ENCODE results near the gene RNF207. TPM values are rescaled to one million over a fixed set of nuclear protein-coding genes. Genes with fewer than 3 reads are reported as not detected.

Gene RNF207
- polyA plus RNA-seq, 3 donors = 0.10 to 7.7 TPM; not detected in 1

DNA sequence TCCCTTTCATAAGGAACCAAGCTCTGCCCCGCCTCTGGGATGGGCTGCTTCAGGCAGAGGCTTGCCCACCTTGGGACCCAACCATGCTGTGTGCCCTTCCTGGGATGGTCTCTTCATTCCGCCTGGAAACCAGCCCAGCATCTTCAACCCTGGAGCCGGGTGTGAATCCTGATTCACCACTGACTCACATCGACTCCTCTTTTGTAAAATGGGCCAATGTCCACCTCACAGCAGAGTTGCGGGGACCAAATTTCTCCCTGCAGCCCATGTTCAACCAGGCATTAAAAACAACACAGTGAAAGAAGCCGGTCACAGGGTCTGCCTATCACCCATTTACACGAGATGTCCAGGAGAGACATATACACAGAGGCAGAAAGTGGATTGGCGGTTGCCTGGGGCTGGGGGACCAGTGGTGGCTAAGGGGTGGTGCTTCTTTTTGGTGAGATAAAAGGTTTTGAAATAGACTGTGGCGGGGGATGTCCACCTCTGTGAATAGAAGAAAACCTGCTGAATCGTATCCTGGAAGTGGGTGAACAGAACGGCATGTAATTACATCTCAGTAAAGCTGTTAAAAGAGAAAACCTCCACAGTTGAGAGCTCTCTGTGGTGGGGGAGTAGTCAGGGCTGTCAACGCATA, 61.9 kb downstream of the RNF207 start:
- Histone ChIP-seq H3K9me3 (replicated peaks in 1 of 2; ENCODE audit: control insufficient read depth in 1 of 2, insufficient read depth in 1 of 2, low read length in 2 of 2) (no peaks in the 10 kb centered on the region), H3K36me3 (replicated peaks in 1 of 2; ENCODE audit: control insufficient read depth in 1 of 2, insufficient read depth in 2 of 2, low read length in 2 of 2) (no peaks in the 10 kb centered on the region), H3K27ac (ENCODE audit: low read depth in 1 of 2, low read length in 2 of 2) (no peak overlapping the region), H2AFZ (ENCODE audit: insufficient read depth, low read depth, low read length, poor library complexity, severe bottlenecking) (no peak overlapping the region), H4K20me1 (ENCODE audit: insufficient read depth, low read length) (no peaks in the 10 kb centered on the region), H3K27me3 (ENCODE audit: control insufficient read depth in 2 of 2, insufficient read depth in 2 of 2, low read length in 2 of 2) (peaks cover 0 to 3% of the 10 kb centered on the region in 2 donors), H3K4me3 (replicated peaks in 1 of 3; ENCODE audit: low read depth in 2 of 3, low read length in 3 of 3) (no peak overlapping the region), H3K4me2 (replicated peaks; ENCODE audit: extremely low read depth, low read length, poor library complexity, severe bottlenecking) (no peak overlapping the region), H3K9ac (ENCODE audit: insufficient read depth, low read length, poor library complexity, severe bottlenecking) (no peak overlapping the region), H3K79me2 (ENCODE audit: insufficient read depth, low read length) (no peaks in the 10 kb centered on the region), H3K4me1 (ENCODE audit: control insufficient read depth in 1 of 2, insufficient read depth in 2 of 2, low read length in 2 of 2) (no peaks in the 10 kb centered on the region)
- DNase-seq = no peak
- Mint-ChIP-seq H3K9me3 (no peaks in the 10 kb centered on the region), H3K27ac (peak overlapping the region in 2 of 7 donors; percentile 12 to 29), H3K4me1 (no peaks in the 10 kb centered on the region), H3K4me3 (no peak overlapping the region), H3K27me3 (ENCODE audit: low read depth in 3 of 3) (peaks cover 0 to 9% (median 0%) of the 10 kb centered on the region in 3 donors), H3K36me3 (no peaks in the 10 kb centered on the region)
- WGBS (ENCODE audit: insufficient coverage) = 91% methylated on average over 6 of the region's 12 CpGs
- intact Hi-C loops (cut with micrococcal nuclease) = loop anchor here in 1 of 2 donors (5.0 kb wide), 1 partner anchor 51 kb away; no protein-coding TSS in a partner anchor
- TF ChIP-seq CTCF (IDR thresholded peaks at IDR 0.05) = no peak

- no peak for DNase-seq
- WGBS (ENCODE audit: insufficient coverage) = 92% methylated on average over 18 of the region's 21 CpGs
- no peaks in the 10 kb centered on the region for H3K9me3 ChIP-seq (replicated peaks in 1 of 2; ENCODE audit: control insufficient read depth in 1 of 2, insufficient read depth in 1 of 2, low read length in 2 of 2)
- no peak overlapping the region for H3K4me2 ChIP-seq (replicated peaks; ENCODE audit: extremely low read depth, low read length, poor library complexity, severe bottlenecking)
- no peaks in the 10 kb centered on the region for H3K4me1 Mint-ChIP-seq
- H4K20me1 ChIP-seq (ENCODE audit: insufficient read depth, low read length) = no peaks in the 10 kb centered on the region
- H3K36me3 ChIP-seq (replicated peaks in 1 of 2; ENCODE audit: control insufficient read depth in 1 of 2, insufficient read depth in 2 of 2, low read length in 2 of 2) = no peaks in the 10 kb centered on the region
- H3K4me3 ChIP-seq (replicated peaks in 1 of 3; ENCODE audit: low read depth in 2 of 3, low read length in 3 of 3) = no peak overlapping the region
- H3K27ac ChIP-seq (ENCODE audit: low read depth in 1 of 2, low read length in 2 of 2) = no peak overlapping the region
- no peak overlapping the region for H3K27ac Mint-ChIP-seq
- H3K4me3 Mint-ChIP-seq = no peak overlapping the region
- H3K9me3 Mint-ChIP-seq = no peaks in the 10 kb centered on the region
- no peaks in the 10 kb centered on the region for H3K36me3 Mint-ChIP-seq
- H3K4me1 ChIP-seq (ENCODE audit: control insufficient read depth in 1 of 2, insufficient read depth in 2 of 2, low read length in 2 of 2) = no peaks in the 10 kb centered on the region
- no peak overlapping the region for H3K9ac ChIP-seq (ENCODE audit: insufficient read depth, low read length, poor library complexity, severe bottlenecking)
- peaks cover 0 to 4% (median 0%) of the 10 kb centered on the region in 3 donors for H3K27me3 Mint-ChIP-seq (ENCODE audit: low read depth in 3 of 3)
- no peaks in the 10 kb centered on the region for H3K79me2 ChIP-seq (ENCODE audit: insufficient read depth, low read length)
- no peaks in the 10 kb centered on the region for H3K27me3 ChIP-seq (ENCODE audit: control insufficient read depth in 2 of 2, insufficient read depth in 2 of 2, low read length in 2 of 2)
- no peak for TF ChIP-seq CTCF (IDR thresholded peaks at IDR 0.05)
- intact Hi-C loops (cut with micrococcal nuclease) = loop anchor here in 1 of 2 donors (5.0 kb wide), 1 partner anchor 51 kb away; no protein-coding TSS in a partner anchor
- H2AFZ ChIP-seq (ENCODE audit: insufficient read depth, low read depth, low read length, poor library complexity, severe bottlenecking) = no peak overlapping the region
Measured at GRCh38 chr1:6268415-6268814, 62.5 kb downstream of the RNF207 start.
